Measurements from ENCODE around the gene PLN. TPM values are rescaled to one million over a fixed set of nuclear protein-coding genes. Genes with fewer than 3 reads are reported as not detected.

The PLN gene
- 0.40 and 2.7 TPM in 2 replicates for total RNA-seq

GRCh38 chr6:118548136-118548535 is at the start of gene PLN:
Gene PLN, plus strand, starts transcription at chr6:118548296. Its CDS starts 10,626 bp downstream, at chr6:118558922.

Other genes with a start within 250 kb of the PLN start
- 11.8 and 17.2 TPM in 2 replicates for gene CEP85L, start 103.3 kb downstream of the PLN start, total RNA-seq